IMR-90 (cell line): Measurements from ENCODE around the gene SHCBP1L. TPM values are rescaled to one million over a fixed set of nuclear protein-coding genes. Genes with fewer than 3 reads are reported as not detected.

ENCODE experiments used
- ATAC-seq: fragments of 200-7000 bp; cut with Tn5 transposase; 2 replicates; pipeline ENCODE4 v1.9.1; 2020; ENCODE audit warnings: low read depth, mild to moderate bottlenecking, moderate library complexity
- BruUV-seq: library from RNA; stranded (reverse); fragments of 400-500 nt; replicated peaks from 2 replicates; lab custom pipeline; 2021; lab: Mats Ljungman, UMichigan
- CTCF ChIA-PET: fragments of 300-600 bp; formaldehyde crosslinking; extraction: SDS; loops from one replicate; lab custom pipeline; 2021; ENCODE audit warnings: antibody characterized with exemption; lab: Yijun Ruan, JAX
- POLR2A ChIA-PET: fragments of 300-600 bp; sonication (Branson Sonifier 250); formaldehyde crosslinking; loops from one replicate; lab custom pipeline; 2022; ENCODE audit warnings: antibody characterized with exemption; ENCODE audit not compliant: unreplicated experiment; lab: Charles Lee
- DNase-seq: peaks from one replicate; pipeline ENCODE4 v3.0.0; 2013
- H2AFZ ChIP-seq: replicated peaks from 2 replicates; pipeline ENCODE3; 2013; ENCODE audit warnings: low read length, mild to moderate bottlenecking; ENCODE audit not compliant: poor library complexity
- H2AK5ac ChIP-seq: 2 replicates; pipeline ENCODE4 v1.6.1; 2013; ENCODE audit warnings: low read depth, low read length, inconsistent platforms
- H2AK9ac ChIP-seq: replicated peaks from 2 replicates; pipeline ENCODE3; 2013; ENCODE audit warnings: mild to moderate bottlenecking, low read depth, low read length, moderate library complexity; ENCODE audit not compliant: poor library complexity
- H2BK120ac ChIP-seq: 2 replicates; pipeline ENCODE4 v1.6.1; 2013; ENCODE audit warnings: low read depth, low read length, inconsistent platforms
- H2BK15ac ChIP-seq: 3 replicates; pipeline ENCODE4 v1.6.1; 2013; ENCODE audit warnings: low read depth, low read length, inconsistent platforms
- H2BK20ac ChIP-seq: 2 replicates; pipeline ENCODE4 v1.6.1; 2013; ENCODE audit warnings: low read depth, mild to moderate bottlenecking, inconsistent platforms, low read length, moderate library complexity
- H2BK5ac ChIP-seq: 2 replicates; pipeline ENCODE4 v1.6.1; 2013; ENCODE audit warnings: mild to moderate bottlenecking, low read depth, low read length, inconsistent platforms; ENCODE audit not compliant: poor library complexity, severe bottlenecking
- H3K14ac ChIP-seq: replicated peaks from 2 replicates; pipeline ENCODE4 v1.6.1; 2013; ENCODE audit warnings: low read depth, low read length, inconsistent platforms
- H3K18ac ChIP-seq: 2 replicates; pipeline ENCODE4 v1.6.1; 2013; ENCODE audit warnings: low read depth, low read length, control low read depth
- H3K23ac ChIP-seq: 2 replicates; pipeline ENCODE4 v1.6.1; 2013; ENCODE audit warnings: low read depth, low read length, inconsistent platforms
- H3K27ac ChIP-seq: 2 replicates; pipeline ENCODE4 v1.5.1; 2013; ENCODE audit warnings: mild to moderate bottlenecking, control low read depth, low read length; ENCODE audit not compliant: insufficient read depth
- H3K27me3 ChIP-seq: 2 replicates; pipeline ENCODE4 v1.6.1; 2013; ENCODE audit warnings: low read length; ENCODE audit not compliant: control insufficient read depth, insufficient read depth
- H3K36me3 ChIP-seq: 2 replicates; pipeline ENCODE4 v1.6.1; 2013; ENCODE audit warnings: low read length, mixed read lengths; ENCODE audit not compliant: control insufficient read depth, insufficient read depth
- H3K4ac ChIP-seq: 2 replicates; pipeline ENCODE4 v1.6.1; 2013; ENCODE audit warnings: low read depth, low read length, inconsistent platforms
- H3K4me1 ChIP-seq: 2 replicates; pipeline ENCODE4 v1.6.1; 2013; ENCODE audit warnings: low read length, mixed read lengths; ENCODE audit not compliant: control insufficient read depth, insufficient read depth
- H3K4me2 ChIP-seq: 2 replicates; pipeline ENCODE4 v1.6.1; 2013; ENCODE audit warnings: low read depth, mild to moderate bottlenecking, control low read depth, low read length, moderate library complexity
- H3K4me3 ChIP-seq: 2 replicates; pipeline ENCODE4 v1.5.1; 2013; ENCODE audit warnings: low read depth, mild to moderate bottlenecking, control low read depth, low read length, moderate library complexity; ENCODE audit not compliant: insufficient read depth
- H3K56ac ChIP-seq: 2 replicates; pipeline ENCODE4 v1.6.1; 2013; ENCODE audit warnings: low read length, inconsistent platforms; ENCODE audit not compliant: insufficient read depth; ENCODE audit errors: extremely low read depth
- H3K79me1 ChIP-seq, 2 experiments: 2 replicates each; pipeline ENCODE4 v1.6.1; 2013; ENCODE audit warnings: low read length in 2 of 2, inconsistent platforms in 1 of 2, low read depth in 1 of 2
- H3K9ac ChIP-seq: 2 replicates; pipeline ENCODE4 v1.6.1; 2013; ENCODE audit warnings: low read depth, low read length, control low read depth
- H3K9me1 ChIP-seq: 2 replicates; pipeline ENCODE4 v1.6.1; 2013; ENCODE audit warnings: low read length, inconsistent platforms; ENCODE audit not compliant: insufficient read depth
- H3K9me3 ChIP-seq: 2 replicates; pipeline ENCODE4 v1.6.1; 2013; ENCODE audit warnings: low read length; ENCODE audit not compliant: control insufficient read depth, insufficient read depth
- H4K20me1 ChIP-seq: 2 replicates; pipeline ENCODE4 v1.6.1; 2013; ENCODE audit warnings: low read length, inconsistent platforms; ENCODE audit not compliant: insufficient read depth
- H4K5ac ChIP-seq: 2 replicates; pipeline ENCODE4 v1.6.1; 2013; ENCODE audit warnings: mild to moderate bottlenecking, low read depth, low read length, control low read depth
- H4K8ac ChIP-seq, 2 experiments: 2 replicates each; pipeline ENCODE4 v1.6.1; 2013; ENCODE audit warnings: low read depth in 2 of 2, low read length in 2 of 2, control low read depth in 1 of 2, inconsistent platforms in 1 of 2
- H4K91ac ChIP-seq: 2 replicates; pipeline ENCODE4 v1.6.1; 2013; ENCODE audit warnings: low read depth, low read length, inconsistent platforms; ENCODE audit not compliant: insufficient read depth
- BHLHE40 ChIP-seq: fragments of 150-350 bp; IDR thresholded peaks from 2 replicates; pipeline ENCODE4 v1.6.1; 2016; ENCODE audit warnings: mild to moderate bottlenecking, low read depth, low read length
- CEBPB ChIP-seq: IDR thresholded peaks from 2 replicates; pipeline ENCODE4 v1.6.1; 2012; ENCODE audit warnings: low read depth, low read length, improper control_type of control experiment
- CHD1 ChIP-seq: IDR thresholded peaks from 2 replicates; pipeline ENCODE4 v1.6.1; 2012; ENCODE audit warnings: low read depth, low read length, improper control_type of control experiment
- FOS ChIP-seq: fragments of 150-350 bp; IDR thresholded peaks from 2 replicates; pipeline ENCODE4 v1.6.1; 2016; ENCODE audit warnings: low read depth, low read length
- MAFK ChIP-seq: IDR thresholded peaks from 2 replicates; pipeline ENCODE4 v1.6.1; 2012; ENCODE audit warnings: low read depth, low read length, improper control_type of control experiment
- MAZ ChIP-seq: IDR thresholded peaks from 2 replicates; pipeline ENCODE4 v1.6.1; 2012; ENCODE audit warnings: low read depth, mild to moderate bottlenecking, low read length, improper control_type of control experiment, moderate library complexity, borderline replicate concordance
- RAD21 ChIP-seq: IDR thresholded peaks from 2 replicates; pipeline ENCODE4 v1.6.1; 2012; ENCODE audit warnings: low read length, improper control_type of control experiment
- RCOR1 ChIP-seq: IDR thresholded peaks from 2 replicates; pipeline ENCODE4 v1.6.1; 2012; ENCODE audit warnings: mild to moderate bottlenecking, low read length, improper control_type of control experiment; ENCODE audit not compliant: insufficient replicate concordance
- SMC3 ChIP-seq: fragments of 150-350 bp; IDR thresholded peaks from 2 replicates; pipeline ENCODE4 v1.6.1; 2016; ENCODE audit warnings: low read depth, mild to moderate bottlenecking, antibody characterized with exemption, low read length, moderate library complexity
- WGBS, 2 experiments: methylation state at CpG; one replicate each; pipeline versions ENCODE4 v1.1.5 to v1.1.7; 2013; ENCODE audit warnings: missing lambda C conversion rate in 2 of 2; ENCODE audit not compliant: insufficient read length in 1 of 2; ENCODE audit errors: extremely low coverage in 2 of 2; 5-methylcytosine and 5-hydroxymethylcytosine counted together
- dilution Hi-C: fragments of 300-500 bp; cut with HindIII; formaldehyde crosslinking; loops from one replicate; pipeline ENCODE4 v1.14.3; 2018; ENCODE audit warnings: low sequenced_read_pairs; ENCODE audit not compliant: unreplicated experiment
- in situ Hi-C: fragments of 300-500 bp; cut with MboI; formaldehyde crosslinking; loops from 3 replicates; pipeline ENCODE4 v1.14.3; 2019; ENCODE audit warnings: low sequenced_read_pairs, inconsistent platforms, mixed read lengths
- intact Hi-C: fragments of 100-400 bp; cut with micrococcal nuclease; formaldehyde crosslinking; loops from 2 replicates; pipeline ENCODE4 v1.10.0; 2022
- polyA plus RNA-seq, 3 experiments: library from polyadenylated mRNA; depleted of rRNA; stranded (reverse); fragments of >200 nt; gene quantifications; 2 replicates each; pipeline ENCODE4 v1.2.3, GENCODE V29; 2012; ENCODE audit warnings: low replicate concordance in 1 of 3
- total RNA-seq: library from RNA; depleted of rRNA; stranded (reverse); fragments of >200 nt; gene quantifications from 2 replicates; pipeline ENCODE4 v1.2.3, GENCODE V29; 2012

Gene SHCBP1L
- total and polyA plus RNA-seq, 2 of the 4 experiments (the other 2 are of a cell fraction), result not detected

DNA sequence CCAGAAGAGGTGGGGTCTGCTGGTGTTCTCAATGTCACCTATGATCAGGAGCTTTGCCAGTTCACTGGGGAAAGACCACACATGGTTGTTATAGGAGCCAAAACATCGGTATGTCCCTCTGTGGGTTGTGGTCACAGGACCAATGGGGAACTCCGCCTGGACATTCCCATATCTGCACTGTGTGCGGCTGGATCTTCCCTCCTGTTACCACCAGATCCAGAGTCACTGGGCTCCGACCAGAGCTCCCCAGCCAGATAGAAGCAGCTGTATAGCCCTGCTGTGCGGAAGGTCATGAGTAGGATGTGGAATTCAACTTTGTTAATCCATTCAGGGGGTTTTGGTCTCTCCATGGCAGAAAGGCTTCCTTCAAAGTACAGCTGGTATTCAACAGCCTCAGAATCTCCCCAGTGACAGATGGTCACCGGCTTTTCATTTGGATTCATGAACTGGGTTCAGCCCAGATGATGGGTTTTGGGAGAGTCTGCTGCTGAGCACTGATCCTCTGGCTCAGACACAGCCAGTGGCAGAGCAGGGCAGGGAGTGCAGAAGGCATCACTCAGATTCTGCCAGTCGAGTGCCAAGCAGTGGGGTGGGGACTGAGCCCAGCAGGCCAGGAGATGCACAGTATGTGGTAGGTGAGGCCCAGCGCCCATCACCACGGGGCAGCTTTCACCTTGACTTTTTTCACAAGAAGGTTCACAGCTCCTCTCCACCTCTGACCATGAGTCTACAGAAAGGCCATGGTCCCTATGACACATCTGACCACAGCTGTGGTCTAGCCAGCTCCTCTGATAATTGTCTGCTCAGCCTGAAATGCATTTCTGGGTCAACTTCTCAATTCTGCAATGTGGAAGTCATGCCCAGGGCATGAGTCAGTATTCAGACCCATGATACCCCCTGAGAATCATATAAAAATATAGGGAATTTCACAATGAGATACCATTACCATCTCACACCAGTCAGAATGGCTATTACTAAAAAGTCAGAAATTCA is 2.9 kb upstream of the SHCBP1L start:
- 0 out of 3 replicates have a peak overlapping the region, but pooled peaks have one; percentile 68 for H2BK15ac ChIP-seq
- H4K20me1 ChIP-seq, result peaks cover 9% of the 10 kb centered on the region; the same call in 1 of the 2 replicates
- H3K36me3 ChIP-seq, result no peaks in the 10 kb centered on the region
- no peak overlapping the region for H3K9ac ChIP-seq
- POLR2A ChIA-PET, result no interaction called here
- H3K14ac ChIP-seq, result peak overlapping the region; percentile 27; the same call in 1 of the 2 replicates
- no peak overlapping the region for H2BK120ac ChIP-seq
- no peak overlapping the region for H3K27ac ChIP-seq
- peak overlapping the region; percentile 25 for H2AFZ ChIP-seq
- ATAC-seq (peak; percentile 94), DNase-seq (peak; percentile 92)
- in situ Hi-C loops (loop anchor here (5.0 to 25.0 kb wide), 3 partner anchors 66 to 281 kb away; partner anchors contain the start of gene LAMC1), intact Hi-C loops (no loop called here), dilution Hi-C loops (no loop called here)
- peaks cover 12% of the 10 kb centered on the region for H3K27me3 ChIP-seq
- H3K18ac ChIP-seq, result no peak overlapping the region
- WGBS, 2 experiments, result 57% methylated on average over 1 of the region's 9 CpGs; no CpG with 5 or more reads in 1 of the 2 experiments
- H4K91ac ChIP-seq, result no peak overlapping the region
- no peaks in the 10 kb centered on the region for H3K79me1 ChIP-seq
- BruUV-seq, result no TSS peak
- peaks cover 3% of the 10 kb centered on the region for H3K9me3 ChIP-seq
- peaks cover 2% of the 10 kb centered on the region for H3K9me1 ChIP-seq
- no peak overlapping the region for H3K56ac ChIP-seq
- CTCF ChIA-PET, result no interaction called here
- no peak overlapping the region for H2BK20ac ChIP-seq
- H4K8ac ChIP-seq, result no peak overlapping the region
- no peak overlapping the region for H4K5ac ChIP-seq
- peak overlapping the region; percentile 75; the same call in 1 of the 2 replicates for H2AK5ac ChIP-seq
- H3K4me3 ChIP-seq, result no peak overlapping the region
- TF ChIP-seq RAD21 (no peak), SMC3 (no peak), MAZ (0 out of 2 replicates have a peak, but pooled peaks have one; percentile 22), BHLHE40 (peak; percentile 37), RCOR1 (peak; percentile 92), CEBPB (peak; percentile 92), CHD1 (no peak), MAFK (peak; percentile 83), FOS (peak; percentile 94)
- H3K23ac ChIP-seq, result no peak overlapping the region
- no peak overlapping the region for H3K4me2 ChIP-seq
- H2AK9ac ChIP-seq, result peak overlapping the region; percentile 18
- peaks cover 2% of the 10 kb centered on the region; the same call in 1 of the 2 replicates for H3K4me1 ChIP-seq
- no peak overlapping the region for H2BK5ac ChIP-seq
- no peak overlapping the region for H3K4ac ChIP-seq
